Keratinocyte (primary cell): ENCODE data around the gene GOLGA5. TPM values are rescaled to one million over a fixed set of nuclear protein-coding genes. Genes with fewer than 3 reads are reported as not detected.

Experiments
- DNase-seq: peaks from one replicate; pipeline ENCODE4 v3.0.0-alpha.2; 2011; ENCODE audit warnings: low read depth, missing footprints, low spot score
- FAIRE-seq: peaks from 2 replicates; lab custom pipeline; 2011; peaks lifted over from hg19 to GRCh38; lab: Jason Lieb, UNC
- H2AFZ ChIP-seq: 2 replicates; pipeline ENCODE4 v1.6.0; 2012; ENCODE audit warnings: low read length, control low read depth, inconsistent platforms; ENCODE audit not compliant: control insufficient read depth
- H3K27ac ChIP-seq: 2 replicates; pipeline ENCODE4 v1.5.1; 2011; ENCODE audit warnings: low read length; ENCODE audit not compliant: control insufficient read depth, insufficient read depth
- H3K27me3 ChIP-seq: 3 replicates; pipeline ENCODE4 v1.6.0; 2011; ENCODE audit warnings: low read length; ENCODE audit not compliant: control insufficient read depth, insufficient read depth; ENCODE audit errors: extremely low read depth
- H3K36me3 ChIP-seq, 2 experiments: 2 replicates in 1 of 2; 3 replicates in 1 of 2; pipeline ENCODE4 v1.5.1; 2011; ENCODE audit warnings: low read length in 2 of 2, mild to moderate bottlenecking in 1 of 2; ENCODE audit not compliant: control insufficient read depth in 2 of 2, insufficient read depth in 2 of 2; ENCODE audit errors: extremely low read depth in 1 of 2
- H3K4me1 ChIP-seq: 3 replicates; pipeline ENCODE4 v1.5.1; 2011; ENCODE audit warnings: low read length; ENCODE audit not compliant: control insufficient read depth, insufficient read depth; ENCODE audit errors: extremely low read depth
- H3K4me2 ChIP-seq: 3 replicates; pipeline ENCODE4 v1.6.0; 2011; ENCODE audit warnings: low read depth, low read length; ENCODE audit not compliant: control insufficient read depth, insufficient read depth; ENCODE audit errors: extremely low read depth
- H3K4me3 ChIP-seq, 3 experiments: fragments of 200-600 bp in 1 of 3; sonication (generic) in 1 of 3; 2 replicates in 2 of 3; 3 replicates in 1 of 3; pipeline ENCODE4 v1.5.1; 2011 to 2016; ENCODE audit warnings: low read length in 3 of 3, mild to moderate bottlenecking in 3 of 3, control low read depth in 2 of 3, inconsistent platforms in 1 of 3, low read depth in 1 of 3, mixed read lengths in 1 of 3, mixed run types in 1 of 3, moderate library complexity in 1 of 3; ENCODE audit not compliant: control insufficient read depth in 2 of 3, insufficient read depth in 2 of 3; ENCODE audit errors: extremely low read depth in 1 of 3
- H3K79me2 ChIP-seq: 2 replicates; pipeline ENCODE4 v1.6.0; 2012; ENCODE audit warnings: low read length; ENCODE audit not compliant: control insufficient read depth, insufficient read depth
- H3K9ac ChIP-seq: 3 replicates; pipeline ENCODE4 v1.6.0; 2011; ENCODE audit warnings: low read length; ENCODE audit not compliant: control insufficient read depth, insufficient read depth; ENCODE audit errors: extremely low read depth
- H3K9me1 ChIP-seq: 3 replicates; pipeline ENCODE4 v1.6.0; 2011; ENCODE audit warnings: low read length; ENCODE audit not compliant: control insufficient read depth, insufficient read depth; ENCODE audit errors: extremely low read depth
- H3K9me3 ChIP-seq: 2 replicates; pipeline ENCODE4 v1.5.1; 2012; ENCODE audit warnings: low read depth, low read length; ENCODE audit not compliant: control insufficient read depth
- H4K20me1 ChIP-seq: 3 replicates; pipeline ENCODE4 v1.6.0; 2011; ENCODE audit warnings: low read length; ENCODE audit not compliant: control insufficient read depth, insufficient read depth; ENCODE audit errors: extremely low read depth
- EZH2 ChIP-seq: IDR thresholded peaks from one replicate; pipeline ENCODE4 v1.6.1; 2012; ENCODE audit warnings: inconsistent platforms, mild to moderate bottlenecking, low read length, moderate library complexity
- dilution Hi-C: fragments of 300-500 bp; cut with MboI; formaldehyde crosslinking; loops from one replicate; pipeline ENCODE4 v1.7.0; 2020; ENCODE audit warnings: low sequenced_read_pairs; ENCODE audit not compliant: extremely low pct_ligation_motif_present
- polyA plus RNA-seq, 5 experiments: library from polyadenylated mRNA; depleted of rRNA in 3 of 5; stranded (reverse) in 3 of 5; stranded (forward) in 1 of 5; unstranded in 1 of 5; fragments of >200 nt; gene quantifications; 1 replicate in 1 of 5; 2 replicates in 3 of 5; 3 replicates in 1 of 5; pipeline versions ENCODE4 v1.2.1 to v1.2.3, GENCODE V29; 2011 to 2012; ENCODE audit warnings: missing spikeins in 2 of 5, low read depth in 1 of 5, low replicate concordance in 1 of 5
- TF ChIP-seq, protein P1 (sequence below), 3 experiments: IDR thresholded peaks in 1 of 3; conservative IDR thresholded peaks in 1 of 3; optimal IDR thresholded peaks in 1 of 3; 2 replicates in 2 of 3; 3 replicates in 1 of 3; pipeline versions ENCODE3 to v1.5.1; 2011; ENCODE audit warnings: low read length in 3 of 3, mild to moderate bottlenecking in 3 of 3, moderate library complexity in 2 of 3, control low read depth in 1 of 3, inconsistent platforms in 1 of 3; ENCODE audit not compliant: insufficient read depth in 2 of 3; ENCODE audit errors: extremely low read depth in 1 of 3

GOLGA5 gene
- polyA plus RNA-seq, 1 donor (not counting 4 experiments of a cell fraction or from before 2014, with no cell fraction given) = 37.8 TPM

- FAIRE-seq (no peak), DNase-seq (no peak)
- Histone ChIP-seq H3K4me2 (no peak overlapping the region), H3K9ac (no peak overlapping the region), H3K79me2 (no peaks in the 10 kb centered on the region), H4K20me1 (no peaks in the 10 kb centered on the region), H3K9me1 (no peaks in the 10 kb centered on the region), H3K27me3 (peaks cover 3% of the 10 kb centered on the region), H3K9me3 (peaks cover 5% of the 10 kb centered on the region), H3K4me1 (no peaks in the 10 kb centered on the region), H3K4me3 (no peak overlapping the region), H3K27ac (no peak overlapping the region), H3K36me3 (no peaks in the 10 kb centered on the region), H2AFZ (no peak overlapping the region)
- dilution Hi-C loops = no loop called here
- TF ChIP-seq, protein P1, sequence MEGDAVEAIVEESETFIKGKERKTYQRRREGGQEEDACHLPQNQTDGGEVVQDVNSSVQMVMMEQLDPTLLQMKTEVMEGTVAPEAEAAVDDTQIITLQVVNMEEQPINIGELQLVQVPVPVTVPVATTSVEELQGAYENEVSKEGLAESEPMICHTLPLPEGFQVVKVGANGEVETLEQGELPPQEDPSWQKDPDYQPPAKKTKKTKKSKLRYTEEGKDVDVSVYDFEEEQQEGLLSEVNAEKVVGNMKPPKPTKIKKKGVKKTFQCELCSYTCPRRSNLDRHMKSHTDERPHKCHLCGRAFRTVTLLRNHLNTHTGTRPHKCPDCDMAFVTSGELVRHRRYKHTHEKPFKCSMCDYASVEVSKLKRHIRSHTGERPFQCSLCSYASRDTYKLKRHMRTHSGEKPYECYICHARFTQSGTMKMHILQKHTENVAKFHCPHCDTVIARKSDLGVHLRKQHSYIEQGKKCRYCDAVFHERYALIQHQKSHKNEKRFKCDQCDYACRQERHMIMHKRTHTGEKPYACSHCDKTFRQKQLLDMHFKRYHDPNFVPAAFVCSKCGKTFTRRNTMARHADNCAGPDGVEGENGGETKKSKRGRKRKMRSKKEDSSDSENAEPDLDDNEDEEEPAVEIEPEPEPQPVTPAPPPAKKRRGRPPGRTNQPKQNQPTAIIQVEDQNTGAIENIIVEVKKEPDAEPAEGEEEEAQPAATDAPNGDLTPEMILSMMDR (optimal IDR thresholded peaks at IDR 0.05 in 1 of 3, IDR thresholded peaks at IDR 0.05 in 1 of 3, conservative IDR thresholded peaks at IDR 0.05 in 1 of 3; ENCODE audit: extremely low read depth in 1 of 3, insufficient read depth in 2 of 3, low read length in 3 of 3) = no peak
- no peak for TF ChIP-seq EZH2
Observed at GRCh38 chr14:92866181-92866752, 72.2 kb downstream of the GOLGA5 start.

DNA sequence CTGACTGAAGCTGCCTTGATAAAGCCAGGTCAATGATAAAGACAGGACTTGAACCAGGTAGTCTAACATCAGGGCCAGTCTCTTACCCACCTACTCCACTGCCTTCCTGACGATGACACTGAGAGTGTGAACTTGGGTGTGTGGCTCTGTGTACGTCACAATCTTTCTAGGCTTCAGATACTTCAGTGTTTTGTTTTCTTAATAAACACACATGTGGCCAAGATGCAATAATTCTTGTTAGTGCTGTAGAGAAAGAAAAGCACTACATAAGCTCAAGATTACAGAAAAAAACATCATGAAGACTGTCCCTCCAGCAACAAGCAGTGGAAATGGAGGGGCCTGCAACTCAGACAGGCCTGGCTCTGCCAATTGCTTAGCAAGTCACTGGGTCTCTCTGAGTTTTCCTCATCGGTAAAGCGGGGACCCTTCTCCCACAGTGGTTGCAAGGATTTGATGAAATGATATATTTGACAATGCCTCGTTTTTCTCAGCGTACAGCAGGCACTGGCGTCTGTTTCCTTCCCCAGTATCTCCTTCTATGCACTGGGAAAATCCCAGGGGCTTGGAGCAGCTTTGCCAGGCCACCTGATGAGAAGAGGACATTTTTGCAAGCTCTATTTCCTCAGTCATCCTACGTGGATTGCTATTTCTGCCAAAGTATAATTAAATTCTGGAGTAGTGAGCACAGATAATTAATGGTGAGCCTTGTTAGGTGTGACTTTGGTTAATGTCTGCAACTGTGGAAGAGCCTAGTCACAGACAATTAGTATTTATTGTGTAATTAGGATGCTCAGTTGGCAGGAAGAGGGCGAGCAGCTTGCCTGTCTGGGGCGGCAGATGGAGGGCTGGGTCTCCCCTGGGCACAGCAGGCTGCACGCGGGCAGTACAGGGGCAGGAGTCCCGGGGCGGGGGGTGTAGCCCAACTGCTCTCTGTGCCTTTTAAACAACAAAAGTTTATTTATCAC, 73.1 kb downstream of the GOLGA5 start:
- H3K79me2 ChIP-seq = no peaks in the 10 kb centered on the region
- no peak overlapping the region for H3K27ac ChIP-seq
- peaks cover 3% of the 10 kb centered on the region for H3K27me3 ChIP-seq
- H3K9me1 ChIP-seq = no peaks in the 10 kb centered on the region
- no peak overlapping the region for H3K4me2 ChIP-seq
- dilution Hi-C loops = no loop called here
- H4K20me1 ChIP-seq = no peaks in the 10 kb centered on the region
- H3K4me1 ChIP-seq = no peaks in the 10 kb centered on the region
- H3K4me3 ChIP-seq = no peak overlapping the region
- FAIRE-seq = no peak
- no peak overlapping the region for H2AFZ ChIP-seq
- H3K9me3 ChIP-seq = peaks cover 5% of the 10 kb centered on the region
- no peak overlapping the region for H3K9ac ChIP-seq
- no peaks in the 10 kb centered on the region for H3K36me3 ChIP-seq
- TF ChIP-seq, protein P1 (optimal IDR thresholded peaks at IDR 0.05 in 1 of 3, IDR thresholded peaks at IDR 0.05 in 1 of 3, conservative IDR thresholded peaks at IDR 0.05 in 1 of 3; ENCODE audit: extremely low read depth in 1 of 3, insufficient read depth in 2 of 3, low read length in 3 of 3) = no peak
- no peak for TF ChIP-seq EZH2
- no peak for DNase-seq
